Osteoblast (primary cell): ENCODE data around the gene DACT3. TPM values are rescaled to one million over a fixed set of nuclear protein-coding genes. Genes with fewer than 3 reads are reported as not detected.
A peak's percentile ranks its signal among the peaks of the same experiment; 100 is the strongest.

Experiments used
- DNase-seq: peaks from one replicate; pipeline ENCODE4 v3.0.0; 2011; ENCODE audit warnings: low spot score, mixed read lengths; ENCODE audit not compliant: insufficient read length; ENCODE audit errors: missing footprints
- H2AFZ ChIP-seq: 2 replicates; pipeline ENCODE4 v1.6.0; 2011; ENCODE audit warnings: mild to moderate bottlenecking, low read length
- H3K27ac ChIP-seq: 2 replicates; pipeline ENCODE4 v1.5.1; 2011; ENCODE audit warnings: mild to moderate bottlenecking, low read depth, low read length, moderate library complexity
- H3K27me3 ChIP-seq: 2 replicates; pipeline ENCODE4 v1.6.0; 2012; ENCODE audit warnings: mild to moderate bottlenecking, control low read depth, inconsistent platforms, low read length, moderate library complexity; ENCODE audit not compliant: insufficient read depth
- H3K36me3 ChIP-seq: 2 replicates; pipeline ENCODE4 v1.5.1; 2011; ENCODE audit warnings: mild to moderate bottlenecking, low read length, control low read depth, moderate library complexity; ENCODE audit not compliant: insufficient read depth
- H3K4me1 ChIP-seq: 2 replicates; pipeline ENCODE4 v1.5.1; 2011; ENCODE audit warnings: mild to moderate bottlenecking, low read length, control low read depth, moderate library complexity; ENCODE audit not compliant: insufficient read depth
- H3K4me2 ChIP-seq: 2 replicates; pipeline ENCODE4 v1.6.0; 2011; ENCODE audit warnings: mild to moderate bottlenecking, low read length; ENCODE audit not compliant: insufficient read depth
- H3K4me3 ChIP-seq: fragments of 200-600 bp; sonication (generic); 3 replicates; pipeline ENCODE4 v1.5.1; 2012; ENCODE audit warnings: mild to moderate bottlenecking, low read length, inconsistent platforms; ENCODE audit not compliant: insufficient read depth
- H3K79me2 ChIP-seq: 2 replicates; pipeline ENCODE4 v1.6.0; 2012; ENCODE audit warnings: mild to moderate bottlenecking, low read length, control low read depth, inconsistent platforms; ENCODE audit not compliant: insufficient read depth
- H3K9me3 ChIP-seq: 2 replicates; pipeline ENCODE4 v1.5.1; 2011; ENCODE audit warnings: low read depth, low read length, control low read depth
- H4K20me1 ChIP-seq: 2 replicates; pipeline ENCODE4 v1.6.0; 2012; ENCODE audit warnings: mild to moderate bottlenecking, low read length, control low read depth; ENCODE audit not compliant: insufficient read depth
- total RNA-seq: library from RNA; depleted of rRNA; stranded (reverse); fragments of >200 nt; gene quantifications from 2 replicates; pipeline ENCODE4 v1.2.3, GENCODE V29; 2012
- TF ChIP-seq, protein P1 (sequence below): IDR thresholded peaks from 2 replicates; pipeline ENCODE4 v1.5.1; 2011; ENCODE audit warnings: mild to moderate bottlenecking, low read depth, low read length, moderate library complexity; ENCODE audit errors: extremely low read depth

DACT3 gene
- total RNA-seq, 1 donor, result 1.8 TPM

- no peaks in the 10 kb centered on the region for H3K36me3 ChIP-seq
- H3K4me3 ChIP-seq, result peak overlapping the region; percentile 74
- H3K9me3 ChIP-seq, result no peaks in the 10 kb centered on the region
- H4K20me1 ChIP-seq, result peaks cover 2% of the 10 kb centered on the region
- DNase-seq, result peak; percentile 94
- peaks cover 23% of the 10 kb centered on the region for H3K4me1 ChIP-seq
- no peaks in the 10 kb centered on the region for H3K79me2 ChIP-seq
- H3K27me3 ChIP-seq, result peaks cover 6% of the 10 kb centered on the region
- peak overlapping the region; percentile 88 for H3K4me2 ChIP-seq
- H3K27ac ChIP-seq, result no peak overlapping the region
- H2AFZ ChIP-seq, result peak overlapping the region; percentile 92
- TF ChIP-seq, protein P1, sequence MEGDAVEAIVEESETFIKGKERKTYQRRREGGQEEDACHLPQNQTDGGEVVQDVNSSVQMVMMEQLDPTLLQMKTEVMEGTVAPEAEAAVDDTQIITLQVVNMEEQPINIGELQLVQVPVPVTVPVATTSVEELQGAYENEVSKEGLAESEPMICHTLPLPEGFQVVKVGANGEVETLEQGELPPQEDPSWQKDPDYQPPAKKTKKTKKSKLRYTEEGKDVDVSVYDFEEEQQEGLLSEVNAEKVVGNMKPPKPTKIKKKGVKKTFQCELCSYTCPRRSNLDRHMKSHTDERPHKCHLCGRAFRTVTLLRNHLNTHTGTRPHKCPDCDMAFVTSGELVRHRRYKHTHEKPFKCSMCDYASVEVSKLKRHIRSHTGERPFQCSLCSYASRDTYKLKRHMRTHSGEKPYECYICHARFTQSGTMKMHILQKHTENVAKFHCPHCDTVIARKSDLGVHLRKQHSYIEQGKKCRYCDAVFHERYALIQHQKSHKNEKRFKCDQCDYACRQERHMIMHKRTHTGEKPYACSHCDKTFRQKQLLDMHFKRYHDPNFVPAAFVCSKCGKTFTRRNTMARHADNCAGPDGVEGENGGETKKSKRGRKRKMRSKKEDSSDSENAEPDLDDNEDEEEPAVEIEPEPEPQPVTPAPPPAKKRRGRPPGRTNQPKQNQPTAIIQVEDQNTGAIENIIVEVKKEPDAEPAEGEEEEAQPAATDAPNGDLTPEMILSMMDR, result no peak
Measured at GRCh38 chr19:46659151-46660007, 1.6 kb downstream of the DACT3 start.

DNA sequence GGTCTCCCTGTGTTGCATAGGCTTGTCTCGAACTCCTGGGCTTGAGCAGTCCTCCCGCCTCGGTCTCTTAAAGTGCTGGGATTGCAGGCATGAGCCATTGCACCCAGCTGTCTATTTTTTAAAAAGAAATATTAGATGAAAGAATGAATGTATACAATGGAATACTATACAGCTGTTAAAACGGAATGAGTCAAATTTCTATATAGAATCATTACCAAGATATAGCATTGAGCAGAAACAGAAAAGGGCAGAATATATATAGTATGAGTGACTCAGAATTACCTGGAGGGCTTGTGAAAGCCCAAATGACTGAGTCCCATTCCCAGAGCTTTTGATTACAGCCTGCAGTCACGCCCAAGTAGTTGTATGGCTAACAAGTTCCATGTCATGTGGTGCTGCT, 4.4 kb downstream of the DACT3 start:
- peaks cover 2% of the 10 kb centered on the region for H4K20me1 ChIP-seq
- H3K27ac ChIP-seq, result no peak overlapping the region
- no peaks in the 10 kb centered on the region for H3K9me3 ChIP-seq
- H3K27me3 ChIP-seq, result peaks cover 6% of the 10 kb centered on the region
- H3K79me2 ChIP-seq, result no peaks in the 10 kb centered on the region
- no peak for DNase-seq
- no peak overlapping the region for H2AFZ ChIP-seq
- H3K4me1 ChIP-seq, result peaks cover 20% of the 10 kb centered on the region
- no peak overlapping the region for H3K4me3 ChIP-seq
- no peaks in the 10 kb centered on the region for H3K36me3 ChIP-seq
- H3K4me2 ChIP-seq, result no peak overlapping the region
- TF ChIP-seq, protein P1, result no peak

DNA sequence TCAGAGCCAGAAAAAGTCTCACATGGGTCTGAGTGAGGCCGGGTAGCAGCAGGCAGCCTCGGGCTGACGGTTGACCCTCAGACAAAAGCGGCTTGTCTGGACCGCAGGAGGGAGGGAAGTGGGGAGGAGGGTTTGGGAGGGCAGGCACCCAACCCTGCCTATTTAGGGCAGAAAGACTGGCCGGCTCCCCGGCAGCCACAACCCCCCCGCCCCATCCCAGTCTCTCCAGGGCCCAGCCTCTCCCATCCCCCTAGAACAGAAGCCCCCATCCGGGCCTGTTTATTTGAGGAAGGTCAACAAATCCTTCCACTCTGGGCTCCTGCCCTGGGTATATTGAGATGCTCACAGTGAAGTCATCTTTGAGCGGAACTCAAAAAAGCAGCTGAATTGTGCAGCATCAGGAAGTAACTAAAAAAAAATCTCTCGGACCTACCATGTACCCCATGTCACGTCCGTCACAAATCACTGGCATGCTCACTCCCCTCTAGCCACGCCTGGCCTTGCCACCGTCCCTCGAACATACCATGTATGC, 6.3 kb downstream of the DACT3 start:
- peak; percentile 76 for DNase-seq
- TF ChIP-seq, protein P1, result no peak
- peaks cover 2% of the 10 kb centered on the region for H3K27me3 ChIP-seq
- no peaks in the 10 kb centered on the region for H3K9me3 ChIP-seq
- no peaks in the 10 kb centered on the region for H3K79me2 ChIP-seq
- H3K4me1 ChIP-seq, result peaks cover 8% of the 10 kb centered on the region
- H4K20me1 ChIP-seq, result peaks cover 2% of the 10 kb centered on the region
- H3K4me2 ChIP-seq, result no peak overlapping the region
- no peaks in the 10 kb centered on the region for H3K36me3 ChIP-seq
- no peak overlapping the region for H3K4me3 ChIP-seq
- H3K27ac ChIP-seq, result no peak overlapping the region
- peak overlapping the region; percentile 3 for H2AFZ ChIP-seq

DNA sequence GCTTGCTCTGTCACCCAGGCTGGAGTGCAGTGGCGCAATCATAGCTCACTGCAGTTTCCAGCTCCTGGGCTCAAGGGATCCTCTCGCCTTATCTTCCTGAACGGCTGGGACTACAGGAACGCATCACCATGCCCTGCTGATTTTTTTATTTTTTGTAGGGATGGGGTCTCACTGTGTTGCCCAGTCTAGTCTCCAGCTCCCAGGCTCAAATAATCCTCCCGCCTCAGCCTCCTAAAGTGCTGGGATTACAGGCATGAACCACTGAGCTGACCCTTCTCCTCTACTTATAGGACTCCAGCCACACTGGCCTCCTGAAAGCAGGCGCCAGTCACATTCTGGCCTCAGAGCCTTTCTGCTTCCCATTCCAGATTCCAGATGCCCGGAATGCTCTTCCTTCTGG, 10.5 kb downstream of the DACT3 start:
- Histone ChIP-seq H2AFZ (no peak overlapping the region), H3K27me3 (no peaks in the 10 kb centered on the region), H3K4me3 (no peak overlapping the region), H3K4me2 (no peak overlapping the region), H3K9me3 (no peaks in the 10 kb centered on the region), H3K36me3 (no peaks in the 10 kb centered on the region), H3K27ac (no peak overlapping the region), H4K20me1 (no peaks in the 10 kb centered on the region), H3K4me1 (no peaks in the 10 kb centered on the region), H3K79me2 (no peaks in the 10 kb centered on the region)
- TF ChIP-seq, protein P1, result no peak
- DNase-seq, result no peak
